Stimulated activated CD8-positive, alpha-beta memory T cell treated with anti-CD3 and anti-CD28 coated beads, Interleukin-7, amount 100 ng/mL, for 4 hours (primary cell): ENCODE results near the gene DGKZ.
A peak's percentile ranks its signal among the peaks of the same experiment; 100 is the strongest.

ENCODE experiments used
- DNase-seq, 2 donors: peaks; one replicate each; pipeline ENCODE4 v3.0.0-alpha.2; 2020; ENCODE audit warnings: low read depth in 2 of 2

The DGKZ gene

DNA sequence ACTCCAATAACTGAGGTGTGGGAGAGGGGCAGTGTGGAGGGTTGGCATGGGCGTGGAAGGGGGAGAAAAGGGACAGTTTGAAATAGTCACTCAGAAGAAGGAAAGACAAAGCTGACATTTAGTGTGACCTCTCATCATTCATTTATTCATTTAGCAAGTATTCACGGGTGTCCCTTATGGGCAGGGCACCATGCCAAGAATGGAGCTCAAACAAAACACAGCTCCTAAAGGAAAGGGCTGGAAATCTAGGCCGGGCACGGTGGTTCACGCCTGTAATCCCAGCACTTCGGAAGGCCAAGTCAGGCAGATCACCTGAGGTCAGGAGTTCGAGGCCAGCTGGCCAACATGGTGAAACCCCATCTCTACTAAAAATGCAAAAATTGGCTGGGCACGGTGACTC lies 19.4 kb upstream of the DGKZ start:
- DNase-seq: no peak

DNA sequence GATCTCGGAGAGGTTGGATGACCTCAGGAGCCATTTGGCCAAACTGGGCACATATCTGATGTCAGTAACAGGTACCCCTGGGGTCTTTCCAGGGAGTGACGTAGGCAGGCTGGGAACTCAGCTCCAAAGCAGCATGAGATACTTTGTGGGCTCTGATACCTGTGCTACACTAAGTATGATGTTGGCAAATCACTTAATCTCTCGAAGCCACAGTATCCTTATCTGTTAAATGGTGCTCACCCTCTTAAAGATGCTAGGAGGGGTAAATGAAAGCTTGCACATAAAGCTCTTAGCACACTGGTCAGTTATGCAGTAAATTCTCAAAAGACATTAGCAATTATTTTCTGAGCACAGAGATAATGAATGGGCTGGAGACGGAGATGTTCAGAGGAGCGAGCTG lies 17.1 kb upstream of the DGKZ start:
- DNase-seq: no peak

DNA sequence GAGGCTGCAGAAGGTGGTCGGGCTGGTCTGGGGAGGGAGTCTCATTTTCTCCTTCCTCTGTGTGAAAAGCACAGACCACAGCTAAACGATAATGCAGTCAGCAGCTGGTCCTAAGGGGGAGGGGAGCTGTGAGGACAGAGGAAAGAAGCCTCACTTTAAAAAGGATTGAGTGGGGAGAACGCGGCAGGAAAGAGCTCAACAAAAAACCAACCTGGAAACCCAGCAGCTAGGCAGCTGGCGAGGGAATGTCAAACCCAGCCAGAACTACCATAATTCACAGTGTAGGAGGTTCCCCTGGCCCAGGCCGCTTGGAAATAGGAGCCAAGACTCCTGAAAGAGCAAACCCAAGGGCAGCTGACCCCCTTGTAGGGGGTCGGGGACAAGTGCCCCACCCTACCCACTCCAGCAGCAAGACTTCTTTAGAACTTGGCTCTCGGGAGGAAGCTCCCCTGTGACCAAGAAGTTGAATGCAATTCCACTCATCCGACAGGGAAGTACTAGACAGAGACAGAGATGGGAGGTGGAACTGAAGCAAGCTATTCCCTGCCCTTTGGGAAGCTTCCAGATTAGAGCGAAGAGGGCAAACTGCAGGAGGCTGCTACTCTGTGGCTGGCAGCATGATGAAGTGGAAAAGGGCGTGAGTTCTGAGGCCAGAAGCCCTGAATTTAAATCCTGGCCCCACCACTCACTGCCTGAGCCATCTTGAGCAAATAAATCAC lies 16.5 kb upstream of the DGKZ start:
- no peak for DNase-seq

DNA sequence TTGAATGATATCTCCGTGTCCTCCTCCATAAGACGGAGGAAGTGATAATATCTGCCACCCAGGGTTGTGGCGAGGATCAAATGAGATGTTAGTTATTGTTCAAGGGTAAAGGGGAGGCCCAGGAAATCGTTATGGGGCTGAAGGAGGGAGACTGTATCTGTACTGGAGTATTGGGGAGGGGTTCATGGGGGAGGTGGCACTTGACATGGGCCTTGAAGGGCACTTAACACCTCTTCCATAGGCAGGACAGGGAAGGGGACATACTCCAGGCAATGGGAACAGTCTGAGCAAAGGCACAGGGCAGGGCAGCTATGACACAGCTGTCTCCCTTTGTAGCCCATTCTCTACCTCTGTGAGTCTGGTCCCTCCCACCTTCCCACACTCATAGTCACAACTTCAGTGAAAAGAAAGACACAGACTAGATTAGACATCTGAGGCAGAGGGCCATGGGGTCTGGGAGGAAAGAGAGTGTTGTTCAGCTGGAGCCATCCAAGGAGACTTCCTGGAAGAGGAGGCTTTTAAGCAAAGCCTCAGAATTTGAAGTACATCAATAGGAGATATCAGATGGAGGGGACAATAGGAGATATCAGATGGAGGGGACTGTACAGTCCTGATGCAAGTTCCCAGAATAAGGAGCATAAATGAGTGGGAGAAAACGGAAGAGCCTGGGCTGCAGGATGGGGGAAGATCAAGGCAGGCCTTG lies 15.8 kb upstream of the DGKZ start:
- no peak for DNase-seq

DNA sequence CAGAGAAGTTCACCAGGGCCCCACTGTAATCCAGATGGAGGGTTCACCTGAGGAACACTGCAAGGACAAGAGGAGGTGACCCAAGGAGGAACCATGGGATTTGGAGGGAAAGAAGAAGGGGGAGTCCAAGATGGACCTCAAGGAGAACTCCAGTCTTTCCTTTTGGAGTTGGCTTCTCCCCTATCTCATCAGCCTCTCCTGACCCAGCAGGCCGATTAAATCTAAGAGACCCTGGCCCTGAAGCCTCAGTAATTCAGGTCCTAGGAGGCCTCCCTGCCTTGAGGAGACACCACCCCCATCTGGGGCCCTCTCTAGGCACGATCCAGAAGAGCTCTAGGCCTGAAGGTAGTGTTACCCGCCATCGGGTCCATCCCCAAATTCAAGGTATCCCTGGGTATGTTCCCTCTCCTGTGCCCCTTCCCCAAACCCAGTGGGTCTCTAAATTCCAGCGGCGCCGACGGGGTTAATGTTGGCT lies 15.1 kb upstream of the DGKZ start:
- DNase-seq: no peak

DNA sequence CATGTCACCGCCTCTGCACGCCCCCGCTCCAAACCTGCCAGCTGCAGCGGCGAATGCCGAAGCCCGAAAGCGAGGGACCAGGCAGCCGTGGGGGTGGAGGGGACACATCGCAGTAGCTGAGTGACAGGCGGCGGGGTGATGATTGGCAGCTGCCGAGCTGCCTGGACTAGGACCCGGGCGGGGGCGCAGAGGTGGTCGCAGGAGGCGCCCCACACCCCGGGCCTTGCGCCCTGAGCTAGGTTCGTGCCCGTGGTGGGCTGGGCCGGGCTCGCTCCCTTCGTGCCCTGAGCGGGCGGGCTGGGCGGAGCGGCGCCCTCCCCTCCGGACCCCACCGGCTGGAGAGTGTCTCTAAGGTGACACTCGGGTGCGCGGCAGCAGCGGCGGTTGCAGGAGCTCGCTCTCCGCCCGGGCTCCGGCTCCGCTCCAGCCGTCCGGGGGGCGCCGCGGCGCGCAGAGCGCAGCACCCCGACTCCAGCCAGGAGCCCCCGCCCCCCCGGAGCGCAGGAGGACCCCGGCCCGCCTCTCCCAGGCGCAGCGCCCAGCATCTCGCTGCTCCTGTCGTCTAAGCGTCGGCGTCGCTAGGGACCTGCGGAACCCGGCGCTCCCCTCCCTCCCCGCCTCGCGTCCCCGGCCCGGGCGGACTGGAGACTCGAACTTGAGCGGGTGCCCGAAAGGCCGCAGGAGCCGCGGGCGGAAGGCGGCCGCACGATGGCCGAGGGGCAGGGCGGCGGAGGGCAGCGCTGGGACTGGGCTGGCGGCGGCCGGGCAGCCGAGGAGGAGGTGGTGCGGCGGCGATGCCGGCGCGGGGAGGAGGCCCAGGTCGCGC lies 14.5 kb upstream of the DGKZ start:
- peak; percentile 60 to 73 for DNase-seq

DNA sequence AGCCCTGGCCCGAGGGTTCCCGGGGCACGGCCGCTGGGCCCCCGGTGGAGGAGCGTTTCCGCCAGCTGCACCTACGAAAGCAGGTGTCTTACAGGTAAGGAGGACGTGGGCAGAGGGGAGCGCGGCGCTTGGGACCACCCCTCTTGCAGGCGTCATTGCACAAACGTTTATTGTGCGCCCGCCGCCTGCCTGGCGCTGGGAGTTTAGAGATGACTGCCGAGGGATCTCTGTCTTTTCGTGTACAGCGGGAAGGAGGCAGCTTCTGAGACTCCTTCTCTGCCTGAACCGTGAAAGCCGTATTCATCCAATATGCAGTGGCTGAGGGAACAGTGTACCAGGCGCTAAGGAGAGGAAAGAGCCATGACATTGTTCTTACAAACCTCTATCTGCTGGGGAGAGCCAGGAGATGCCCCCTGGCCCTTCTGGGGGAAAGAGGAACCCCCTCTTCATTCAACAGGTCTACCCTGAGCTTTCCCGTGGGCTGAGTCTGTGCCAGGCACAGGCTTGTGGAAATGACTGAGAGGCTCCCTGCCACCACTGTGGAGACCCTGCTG lies 13.8 kb upstream of the DGKZ start:
- DNase-seq: no peak

DNA sequence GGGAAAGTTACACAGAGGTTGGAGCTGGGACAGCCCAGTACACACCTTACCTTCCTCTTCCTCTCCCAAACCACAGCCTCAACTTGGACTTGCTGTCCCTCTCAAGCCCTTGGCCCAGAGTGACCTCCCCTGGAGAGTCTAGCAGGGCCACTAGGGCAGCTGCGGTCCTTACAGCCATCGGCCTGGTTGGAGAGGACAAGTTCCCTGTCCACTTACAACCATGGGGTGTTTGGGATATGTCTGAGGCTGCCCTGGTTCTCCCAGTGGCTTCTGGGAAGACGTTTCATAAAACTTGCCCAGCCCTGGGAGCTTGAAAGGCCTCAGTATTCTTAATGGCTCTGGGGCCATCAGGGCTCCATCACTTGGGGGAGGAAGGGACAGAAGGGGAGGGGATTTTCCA lies 13.1 kb upstream of the DGKZ start:
- no peak for DNase-seq

DNA sequence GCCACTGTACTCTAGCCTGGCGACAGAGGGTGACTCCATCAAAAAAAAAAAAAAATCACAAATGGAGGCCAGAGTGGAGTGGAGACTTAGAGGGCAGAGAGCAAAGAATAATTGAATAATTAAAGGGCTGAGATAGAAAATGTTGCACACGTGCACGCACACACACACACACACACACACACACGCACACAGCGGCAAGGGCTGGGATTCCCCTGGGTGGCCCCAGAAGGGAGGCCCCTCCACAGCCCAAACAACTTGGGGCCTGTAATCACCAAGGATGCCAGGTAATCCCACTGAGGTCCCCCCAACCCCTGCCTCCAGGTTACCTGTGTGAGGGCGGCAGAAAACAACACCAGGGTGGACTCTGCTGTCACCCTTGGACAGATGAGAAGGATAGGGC lies 12.0 kb upstream of the DGKZ start:
- no peak for DNase-seq

DNA sequence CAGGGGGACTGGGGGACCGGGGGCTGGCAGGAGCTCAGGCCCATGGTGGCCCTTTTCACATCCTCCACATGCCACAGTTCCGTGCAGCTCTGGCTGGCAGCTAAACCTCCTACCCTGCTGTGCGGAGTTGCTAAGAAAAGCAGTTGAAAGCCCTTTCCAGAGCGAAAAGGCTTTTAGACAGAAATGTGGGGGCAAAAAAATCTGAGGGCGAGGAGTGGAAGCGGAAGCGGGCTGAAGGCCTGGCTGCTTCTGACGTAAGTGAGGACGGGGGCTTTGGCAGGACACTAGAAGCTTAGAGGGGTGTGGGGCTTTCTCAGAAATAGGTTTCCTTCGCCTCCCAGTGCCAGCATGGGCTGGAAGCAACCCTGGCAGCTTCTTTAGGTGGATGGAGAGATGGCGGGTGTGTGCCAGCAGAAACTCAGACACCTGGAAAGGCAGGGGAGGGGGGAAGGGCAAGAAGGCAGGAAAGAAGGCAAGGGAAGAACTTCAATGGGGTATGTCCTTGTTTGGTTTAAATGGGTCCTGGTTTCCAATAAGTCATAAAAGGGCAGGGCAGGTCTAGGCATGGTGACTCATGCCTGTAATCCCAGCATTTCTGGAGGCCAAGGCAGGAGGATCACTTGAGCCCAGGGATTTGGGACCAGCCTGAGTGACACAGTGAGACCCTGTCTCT lies 11.2 kb upstream of the DGKZ start:
- DNase-seq: no peak

DNA sequence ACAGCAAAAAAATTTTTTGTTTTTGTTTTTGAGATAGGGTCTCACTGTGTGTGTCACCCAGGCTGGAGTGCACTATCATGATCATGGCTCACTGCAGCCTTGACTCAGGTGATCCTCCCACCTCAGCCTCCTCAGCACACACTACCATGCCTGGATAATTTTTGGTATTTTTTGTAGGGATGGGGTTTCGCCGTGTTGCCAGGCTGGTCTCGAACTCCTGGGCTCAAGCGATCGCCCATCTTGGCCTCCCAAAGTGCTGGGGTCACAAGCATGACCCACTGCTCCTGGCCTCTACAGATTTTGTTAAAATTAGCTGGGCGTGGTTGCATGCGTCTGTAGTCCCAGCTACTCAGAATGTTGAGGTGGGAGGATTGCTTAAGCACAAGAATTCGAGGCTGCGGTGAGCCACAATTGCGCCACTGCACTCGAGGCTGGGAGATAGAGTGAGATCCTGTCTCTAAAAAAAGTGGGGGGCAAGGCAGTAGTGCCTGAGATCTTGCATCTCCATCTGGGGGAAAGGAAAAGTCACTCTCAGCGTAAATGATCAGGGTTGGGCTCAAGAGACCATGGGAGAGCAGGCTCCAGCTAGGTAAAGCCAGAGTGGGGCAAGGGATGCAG lies 10.6 kb upstream of the DGKZ start:
- DNase-seq: no peak

DNA sequence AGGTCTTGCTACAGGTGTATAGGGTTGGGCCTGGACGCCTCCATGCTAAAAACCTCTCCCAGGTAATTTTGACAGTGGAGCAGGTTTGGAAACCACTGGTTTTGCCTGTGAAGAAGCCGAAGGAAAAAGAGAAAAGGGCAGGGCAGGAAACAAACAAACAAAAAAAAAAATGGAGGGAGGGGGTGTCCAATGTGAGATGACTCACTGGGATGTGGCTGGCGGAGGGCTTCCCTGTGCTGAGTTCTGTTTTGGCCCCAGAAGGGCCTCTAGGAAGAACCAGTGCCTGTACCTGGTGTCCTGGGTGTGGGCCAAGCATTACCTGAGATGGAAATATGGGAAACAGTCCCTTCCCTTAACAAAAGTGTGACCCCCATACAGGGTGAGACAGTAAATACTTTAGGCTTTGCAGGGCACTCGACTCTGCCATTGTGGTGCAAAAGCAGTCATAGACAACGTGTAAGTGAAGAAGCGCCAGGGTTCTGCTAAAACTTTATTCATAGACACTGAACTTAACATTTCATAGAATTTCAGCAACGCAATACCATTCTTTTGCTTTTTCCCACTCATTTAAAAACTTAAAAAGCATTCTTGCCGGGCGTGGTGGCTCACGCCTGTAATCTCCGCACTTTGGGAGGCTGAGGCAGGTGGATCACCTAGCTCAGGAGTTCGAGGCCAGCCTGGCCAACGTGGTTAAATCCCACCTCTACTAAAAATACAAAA lies 9.5 kb upstream of the DGKZ start:
- DNase-seq: no peak

DNA sequence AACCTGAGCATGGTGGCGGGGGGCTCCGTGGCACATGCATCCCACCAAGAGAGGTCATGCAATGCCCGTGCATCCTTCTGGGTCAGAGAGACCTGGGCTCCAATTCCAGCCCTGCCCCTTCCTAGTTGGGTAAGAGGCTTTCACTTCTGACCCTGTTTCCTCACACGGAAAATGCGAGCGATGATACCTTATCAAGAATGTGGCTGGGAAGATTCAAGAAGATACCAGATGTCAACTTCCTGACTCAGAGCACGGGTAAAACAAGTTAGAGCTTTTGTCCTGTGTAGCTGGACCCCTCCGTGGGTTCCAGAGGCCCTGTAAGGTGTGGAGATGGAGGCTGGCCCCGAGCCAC lies 8.7 kb upstream of the DGKZ start:
- DNase-seq: no peak

DNA sequence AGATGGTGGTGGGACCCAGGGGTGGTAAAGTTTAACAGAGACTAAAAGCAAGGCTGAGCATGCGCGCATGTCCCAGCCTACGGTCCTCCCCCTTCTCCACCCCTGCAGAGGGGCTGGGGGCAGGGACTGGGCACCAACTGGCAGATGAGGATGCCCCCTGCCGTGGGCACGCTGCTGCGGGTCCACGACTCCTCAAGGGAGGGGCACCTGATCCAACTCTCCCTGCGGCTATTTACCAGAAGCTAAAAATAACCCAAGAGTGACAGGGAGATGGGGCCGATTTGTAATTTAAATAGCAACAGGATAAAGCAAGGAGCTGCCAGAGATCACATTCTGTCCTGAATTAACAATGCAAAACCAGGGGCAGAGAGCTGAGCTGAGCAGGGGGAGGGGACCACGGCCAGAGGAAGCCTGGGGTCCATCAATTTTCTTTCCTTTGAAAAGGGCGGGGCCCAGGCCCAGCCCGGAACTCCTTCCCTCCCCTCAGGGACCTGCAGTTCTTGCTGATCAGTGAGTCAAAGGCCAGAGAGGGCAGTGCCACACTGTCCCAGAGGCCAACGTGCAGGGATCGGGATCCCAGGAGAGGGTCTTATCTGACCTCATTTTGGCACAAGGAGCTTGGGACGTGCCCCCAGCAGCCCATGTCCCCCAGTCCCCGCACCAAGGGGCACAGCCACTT lies 8.1 kb upstream of the DGKZ start:
- DNase-seq: no peak

DNA sequence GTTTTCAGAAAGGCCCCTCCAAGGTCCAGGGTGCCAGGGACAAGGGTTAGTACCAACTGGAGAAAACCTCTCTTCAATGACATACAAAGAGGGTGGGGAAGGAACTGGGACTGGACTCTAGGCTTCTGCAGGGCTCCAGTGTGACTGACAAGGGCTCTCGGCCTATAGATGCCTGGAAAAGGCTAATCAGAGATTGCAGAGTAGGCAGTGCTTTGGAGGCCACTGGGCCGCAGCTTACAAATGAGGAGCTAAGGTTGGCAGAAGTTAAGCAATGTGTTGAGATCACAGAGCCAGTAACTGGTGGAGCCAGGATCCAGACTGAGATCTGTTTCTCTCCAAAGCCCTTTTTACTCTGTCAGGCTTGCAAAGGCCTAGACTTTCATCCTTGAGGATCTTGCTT lies 7.4 kb upstream of the DGKZ start:
- DNase-seq: no peak

DNA sequence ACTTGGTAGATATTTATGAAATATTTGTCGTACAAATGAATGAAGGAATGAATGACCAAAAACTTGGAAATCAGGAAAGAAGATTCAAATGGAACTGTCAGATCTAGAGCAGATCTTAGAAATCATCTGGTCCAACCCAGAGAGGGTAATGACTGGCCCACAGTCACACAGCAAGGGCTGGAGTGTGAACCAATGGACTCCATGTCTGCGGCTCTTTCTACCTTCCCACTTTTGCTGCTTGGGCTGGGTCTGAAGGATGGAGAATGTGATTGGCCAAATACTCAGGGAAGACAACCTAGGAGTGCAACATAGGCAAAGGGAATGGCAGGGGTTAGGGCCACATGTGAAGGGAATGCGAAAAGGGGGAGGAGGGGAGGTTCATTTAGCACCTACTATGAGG lies 5.8 kb upstream of the DGKZ start:
- DNase-seq: no peak

DNA sequence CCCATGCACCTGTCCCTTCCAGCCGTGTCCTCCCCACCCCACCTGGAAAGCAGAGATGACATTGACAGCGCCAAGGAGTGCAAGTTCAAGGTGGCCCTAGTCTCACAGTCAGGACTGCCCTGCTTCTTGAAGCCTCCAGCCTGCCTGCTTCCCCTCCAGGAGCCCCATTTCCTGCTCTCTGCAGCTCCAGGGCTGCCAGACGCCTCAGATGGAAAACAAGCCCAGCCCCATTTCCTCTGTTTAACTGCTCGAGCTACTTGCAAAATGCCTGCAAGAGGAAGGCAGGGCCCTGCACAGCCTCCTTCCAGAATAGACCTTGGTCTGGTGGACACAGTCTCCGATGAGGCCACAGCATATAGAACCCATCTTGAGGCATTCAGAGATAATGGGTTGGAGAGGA lies 5.0 kb upstream of the DGKZ start:
- DNase-seq: no peak

DNA sequence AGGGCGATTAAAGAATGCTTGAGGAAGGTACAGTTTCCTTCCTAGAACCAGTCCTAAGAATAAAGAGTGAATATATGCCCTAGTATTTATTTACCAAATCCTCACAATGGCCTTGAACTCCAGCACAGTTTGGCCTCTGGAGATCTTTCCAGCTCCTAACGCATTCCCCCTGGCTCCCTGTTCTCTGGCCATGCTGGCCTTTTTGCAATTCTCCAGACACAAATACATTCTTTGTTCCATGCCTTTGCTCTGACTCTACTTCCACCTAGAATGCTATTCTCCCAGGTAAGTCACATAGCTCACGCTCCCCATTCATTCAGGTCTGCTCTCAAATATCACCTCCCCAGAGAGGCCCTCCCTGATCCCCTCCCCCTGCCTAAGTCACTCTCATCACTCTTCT lies 3.7 kb upstream of the DGKZ start:
- no peak for DNase-seq

DNA sequence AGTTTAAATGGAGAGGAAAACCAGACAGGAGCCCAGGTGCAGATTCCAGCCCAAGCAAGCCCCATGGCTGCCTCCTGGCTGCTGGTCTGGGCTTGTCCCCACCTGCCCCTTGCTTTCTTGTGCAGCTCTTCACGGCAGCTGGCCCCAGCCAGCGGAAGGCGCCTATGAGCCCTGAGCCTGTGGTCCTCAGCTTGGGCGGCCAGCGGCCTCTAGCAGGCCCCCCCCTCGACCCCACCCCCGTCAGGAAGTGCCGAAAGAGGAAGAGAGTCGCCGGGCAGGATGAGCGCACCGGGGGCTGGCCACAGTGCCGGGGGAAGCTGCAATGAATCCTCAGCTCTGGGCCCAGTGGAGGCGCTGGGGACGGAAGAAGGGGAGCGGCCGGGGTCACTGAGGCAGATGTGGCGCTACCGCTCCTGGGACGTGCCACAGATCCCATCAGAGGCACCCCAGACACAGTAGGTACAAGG lies 2.1 kb upstream of the DGKZ start:
- no peak for DNase-seq

DNA sequence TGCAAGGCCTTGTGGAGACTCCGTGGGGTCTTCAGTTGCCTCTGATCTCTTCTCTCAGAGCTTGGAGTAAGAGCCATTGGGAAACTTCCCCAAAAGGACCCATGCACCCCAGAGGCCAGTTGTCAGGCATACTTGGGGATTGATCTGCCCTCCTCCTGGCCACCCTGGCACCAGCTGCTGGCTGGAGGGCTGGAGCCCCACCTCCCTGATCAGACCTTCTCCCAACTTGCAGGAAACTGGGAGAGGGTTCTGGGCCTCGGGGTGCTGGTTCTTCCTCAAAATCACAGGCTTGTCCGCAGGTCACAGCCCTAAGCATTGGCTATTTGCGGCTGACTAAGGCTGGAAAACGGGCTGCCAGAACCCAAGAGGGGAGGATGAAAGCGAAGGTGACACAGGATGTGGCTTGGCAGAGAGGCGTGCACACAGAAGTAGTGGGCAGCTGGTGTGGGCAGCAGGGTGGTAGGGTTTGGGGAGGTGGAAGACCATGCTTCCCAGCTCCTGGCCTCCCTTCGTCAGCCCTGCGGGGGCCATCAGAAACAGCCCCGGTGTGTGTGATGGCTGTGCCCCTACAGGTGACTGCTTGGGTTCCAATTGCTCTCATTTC lies 1.3 kb upstream of the DGKZ start:
- DNase-seq: no peak
